Measurements from ENCODE around the gene FGFR3.

FGFR3 gene

DNA sequence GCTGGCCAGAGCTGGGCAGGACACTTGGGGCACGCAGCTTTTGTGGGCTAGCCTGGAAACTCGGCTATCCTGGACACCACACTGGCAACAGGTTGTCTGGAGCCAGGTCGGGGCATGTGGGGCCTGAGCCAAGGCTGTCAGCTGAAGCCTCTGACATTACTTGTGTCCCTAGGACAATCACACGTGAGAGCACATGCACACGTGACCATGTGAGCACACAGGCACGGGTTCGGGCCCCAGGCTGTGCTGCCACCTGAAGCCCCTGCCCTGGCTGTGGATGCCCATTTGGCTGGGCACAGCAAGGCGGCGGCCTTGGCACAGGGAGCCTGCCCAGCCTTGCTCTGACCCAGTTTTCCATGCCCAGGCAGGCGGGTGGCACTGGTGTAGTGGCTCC, 8.7 kb upstream of the FGFR3 start:
- DNase-seq (ENCODE audit: low read depth): no peak
- H3K4me3 ChIP-seq (ENCODE audit: low read depth, low read length): no peak overlapping the region
- TF ChIP-seq MYC (IDR thresholded peaks at IDR 0.05; ENCODE audit: low read depth, low read length) (no peak), POLR2A (IDR thresholded peaks at IDR 0.05; ENCODE audit: extremely low read depth, insufficient read length) (no peak)
- TF ChIP-seq, protein P1, sequence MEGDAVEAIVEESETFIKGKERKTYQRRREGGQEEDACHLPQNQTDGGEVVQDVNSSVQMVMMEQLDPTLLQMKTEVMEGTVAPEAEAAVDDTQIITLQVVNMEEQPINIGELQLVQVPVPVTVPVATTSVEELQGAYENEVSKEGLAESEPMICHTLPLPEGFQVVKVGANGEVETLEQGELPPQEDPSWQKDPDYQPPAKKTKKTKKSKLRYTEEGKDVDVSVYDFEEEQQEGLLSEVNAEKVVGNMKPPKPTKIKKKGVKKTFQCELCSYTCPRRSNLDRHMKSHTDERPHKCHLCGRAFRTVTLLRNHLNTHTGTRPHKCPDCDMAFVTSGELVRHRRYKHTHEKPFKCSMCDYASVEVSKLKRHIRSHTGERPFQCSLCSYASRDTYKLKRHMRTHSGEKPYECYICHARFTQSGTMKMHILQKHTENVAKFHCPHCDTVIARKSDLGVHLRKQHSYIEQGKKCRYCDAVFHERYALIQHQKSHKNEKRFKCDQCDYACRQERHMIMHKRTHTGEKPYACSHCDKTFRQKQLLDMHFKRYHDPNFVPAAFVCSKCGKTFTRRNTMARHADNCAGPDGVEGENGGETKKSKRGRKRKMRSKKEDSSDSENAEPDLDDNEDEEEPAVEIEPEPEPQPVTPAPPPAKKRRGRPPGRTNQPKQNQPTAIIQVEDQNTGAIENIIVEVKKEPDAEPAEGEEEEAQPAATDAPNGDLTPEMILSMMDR (IDR thresholded peaks at IDR 0.05; ENCODE audit: low read depth, low read length): no peak
- TF ChIP-seq, protein P2, sequence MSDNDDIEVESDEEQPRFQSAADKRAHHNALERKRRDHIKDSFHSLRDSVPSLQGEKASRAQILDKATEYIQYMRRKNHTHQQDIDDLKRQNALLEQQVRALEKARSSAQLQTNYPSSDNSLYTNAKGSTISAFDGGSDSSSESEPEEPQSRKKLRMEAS (IDR thresholded peaks at IDR 0.05; ENCODE audit: low read depth, low read length): no peak

DNA sequence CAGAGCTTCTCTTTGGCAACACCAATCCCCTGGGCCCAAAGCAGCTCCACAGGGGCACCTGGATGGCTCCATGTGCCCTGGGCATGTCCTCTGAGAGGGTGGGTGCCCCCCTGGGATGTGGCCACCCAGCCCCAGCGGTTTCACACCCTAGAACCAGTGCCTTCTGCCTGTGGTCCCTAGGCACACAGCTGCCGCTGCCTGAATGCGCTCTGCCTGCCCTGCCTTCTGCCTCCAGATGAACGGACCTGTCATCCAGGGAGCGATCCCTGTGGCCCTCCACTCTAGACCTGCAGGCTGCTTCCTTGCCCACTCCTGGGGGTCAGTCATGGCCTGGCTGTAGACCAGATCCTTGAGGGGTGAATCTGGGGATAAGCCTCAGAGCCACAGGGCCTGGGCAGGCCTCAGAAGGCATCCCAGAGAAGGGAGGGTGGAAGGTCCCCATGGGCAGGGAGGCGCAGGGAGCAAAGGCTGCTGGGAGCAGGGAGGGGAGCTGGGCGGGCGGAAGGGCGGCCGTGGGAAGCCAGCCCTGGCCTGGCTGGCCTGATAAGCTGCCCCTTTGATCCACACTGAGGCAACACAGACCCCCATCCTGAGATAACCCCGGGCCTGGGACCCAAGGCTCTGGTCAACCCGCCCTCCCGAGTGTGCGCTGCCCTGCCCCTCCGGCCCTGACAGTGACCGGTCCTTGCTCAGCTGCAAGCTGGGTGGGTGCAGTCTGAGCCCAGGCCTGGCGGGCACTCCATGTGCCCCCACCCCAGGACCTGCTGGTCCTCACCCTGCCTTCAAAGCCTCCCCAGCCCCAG, 8.1 kb upstream of the FGFR3 start:
- H3K4me3 ChIP-seq (ENCODE audit: low read depth, low read length): no peak overlapping the region
- DNase-seq (ENCODE audit: low read depth): no peak
- no peak for TF ChIP-seq MYC (IDR thresholded peaks at IDR 0.05; ENCODE audit: low read depth, low read length)
- TF ChIP-seq, protein P1 (IDR thresholded peaks at IDR 0.05; ENCODE audit: low read depth, low read length): no peak

DNA sequence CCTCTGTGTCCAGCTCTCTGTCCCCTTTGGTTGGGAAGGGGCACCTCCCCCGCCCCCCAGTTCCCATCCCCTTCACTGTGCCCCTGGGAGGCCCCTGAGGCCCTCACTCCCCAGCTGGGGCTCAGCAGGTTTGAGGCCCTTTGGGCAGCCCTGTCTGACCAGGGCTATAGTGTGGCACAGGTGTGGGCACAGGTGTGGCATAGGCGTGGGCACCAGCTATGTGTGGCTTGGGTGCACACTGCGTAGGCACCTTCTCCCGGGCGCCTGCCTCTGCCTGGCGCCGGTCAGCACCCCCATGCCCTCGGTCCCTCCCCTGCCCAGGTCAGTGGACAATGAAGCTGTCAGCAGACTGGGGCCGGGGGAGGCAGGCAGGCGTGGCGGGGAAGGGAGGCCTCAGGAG, 7.5 kb upstream of the FGFR3 start:
- no peak overlapping the region for H3K4me3 ChIP-seq (ENCODE audit: low read depth, low read length)
- TF ChIP-seq POLR2A (IDR thresholded peaks at IDR 0.05; ENCODE audit: extremely low read depth, insufficient read length) (no peak), MYC (IDR thresholded peaks at IDR 0.05; ENCODE audit: low read depth, low read length) (no peak)
- TF ChIP-seq, protein P2 (IDR thresholded peaks at IDR 0.05; ENCODE audit: low read depth, low read length): no peak
- TF ChIP-seq, protein P1 (IDR thresholded peaks at IDR 0.05; ENCODE audit: low read depth, low read length): no peak
- no peak for DNase-seq (ENCODE audit: low read depth)

DNA sequence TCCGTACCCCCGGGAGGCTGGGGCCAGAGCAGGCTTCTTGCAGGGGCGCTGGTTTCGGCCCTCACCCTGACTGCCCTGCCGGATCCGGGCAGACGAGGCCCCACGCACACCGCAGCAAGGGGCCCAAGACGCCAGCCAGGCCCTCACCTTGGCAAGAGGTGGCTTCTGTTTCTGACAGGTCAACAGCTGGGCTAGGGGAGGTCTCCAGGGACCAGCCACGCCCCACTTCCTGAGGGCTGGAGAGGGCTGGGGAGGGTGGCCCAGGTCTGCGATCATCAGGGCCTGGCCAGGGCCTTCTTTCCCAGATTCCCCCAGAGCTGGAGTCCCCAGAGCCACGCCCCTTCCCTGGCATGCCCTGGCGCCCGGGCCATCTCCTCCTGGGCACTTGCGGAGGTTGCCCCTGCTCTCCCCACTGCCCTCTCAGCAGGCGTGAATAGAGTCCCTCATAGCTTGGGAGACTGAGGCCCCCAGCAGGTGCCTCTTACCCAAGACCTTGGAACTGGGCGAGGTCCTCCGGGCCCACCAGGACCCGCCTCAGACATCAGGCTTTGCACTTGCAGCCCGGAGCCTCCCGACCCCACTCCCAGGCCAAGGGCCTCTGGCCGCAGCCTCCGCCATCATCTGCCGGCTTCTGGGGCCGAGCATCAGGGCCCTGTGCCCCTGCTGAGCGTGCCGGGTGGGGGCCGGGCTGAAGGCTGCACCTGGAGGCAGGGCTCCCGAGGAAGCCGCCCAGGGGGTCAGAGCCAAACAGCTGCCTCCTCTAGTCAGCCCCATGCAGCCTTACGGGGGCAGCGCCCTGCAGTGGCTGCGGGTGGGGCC, 6.3 kb upstream of the FGFR3 start:
- no peak for DNase-seq (ENCODE audit: low read depth)
- no peak for TF ChIP-seq POLR2A (IDR thresholded peaks at IDR 0.05; ENCODE audit: extremely low read depth, insufficient read length)

GRCh38 chr4:1787411-1788077, 5.5 kb upstream of the FGFR3 start:
- TF ChIP-seq MYC (IDR thresholded peaks at IDR 0.05; ENCODE audit: low read depth, low read length) (no peak), POLR2A (IDR thresholded peaks at IDR 0.05; ENCODE audit: extremely low read depth, insufficient read length) (no peak)
- TF ChIP-seq, protein P1 (IDR thresholded peaks at IDR 0.05; ENCODE audit: low read depth, low read length): no peak
- DNase-seq (ENCODE audit: low read depth): no peak
- no peak overlapping the region for H3K4me3 ChIP-seq (ENCODE audit: low read depth, low read length)

More for the DNA sequence above, 6.3 kb upstream of the FGFR3 start:
- H3K4me3 ChIP-seq (ENCODE audit: low read depth, low read length): no peak overlapping the region

DNA sequence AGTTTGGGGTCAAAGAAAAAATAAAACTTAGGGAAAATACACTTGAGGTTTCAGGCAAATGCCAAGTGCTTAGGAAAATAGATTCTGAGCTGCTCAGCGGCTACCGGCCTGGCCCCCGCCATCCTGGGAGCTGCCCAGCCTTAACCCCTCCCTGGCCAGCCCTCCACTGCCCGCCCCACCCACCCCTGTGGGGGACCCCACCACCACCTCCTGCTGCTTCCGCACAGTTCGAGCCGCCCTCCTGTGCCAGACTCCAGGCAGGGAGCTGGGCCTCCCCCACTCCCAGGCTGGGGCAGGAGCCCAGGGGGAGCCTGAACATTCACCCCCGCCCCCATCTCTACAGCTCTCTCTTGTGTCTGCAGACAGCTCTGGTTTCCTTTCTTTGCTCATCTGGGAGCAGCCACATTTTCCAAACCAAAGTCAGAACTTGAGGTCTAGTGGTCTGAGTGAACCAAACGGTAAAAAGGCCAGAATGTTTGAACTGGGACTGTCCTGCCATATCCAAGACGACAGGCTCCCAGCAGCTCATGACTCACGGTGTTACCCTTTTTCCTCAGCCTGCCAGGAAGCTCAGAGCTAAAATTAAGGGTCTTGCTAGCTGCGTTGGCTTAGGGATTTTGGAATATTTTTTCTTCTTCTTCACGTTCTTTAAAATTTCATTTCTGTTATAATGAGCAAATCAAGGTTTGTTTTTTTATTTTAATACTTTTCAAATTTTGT, 4.7 kb upstream of the FGFR3 start:
- no peak for TF ChIP-seq MYC (IDR thresholded peaks at IDR 0.05; ENCODE audit: low read depth, low read length)
- TF ChIP-seq, protein P2 (IDR thresholded peaks at IDR 0.05; ENCODE audit: low read depth, low read length): no peak
- TF ChIP-seq POLR2A (IDR thresholded peaks at IDR 0.05; ENCODE audit: extremely low read depth, insufficient read length): no peak
- TF ChIP-seq, protein P1 (IDR thresholded peaks at IDR 0.05; ENCODE audit: low read depth, low read length): no peak
- DNase-seq (ENCODE audit: low read depth): no peak
- no peak overlapping the region for H3K4me3 ChIP-seq (ENCODE audit: low read depth, low read length)

Data from NB4 (cell line).